HepG2 (cell line): ENCODE data around the gene KRT38. TPM values are rescaled to one million over a fixed set of nuclear protein-coding genes. Genes with fewer than 3 reads are reported as not detected.

Experiments
- AHR ChIP-seq: IDR thresholded peaks from 2 replicates; pipeline ENCODE4 v1.6.1; 2018; ENCODE audit warnings: missing genetic modification reagents, missing compliant biosample characterization
- ARHGAP35 ChIP-seq: sonication (generic); formaldehyde crosslinking; IDR thresholded peaks from 2 replicates; pipeline ENCODE4 v1.9.0; 2022; ENCODE audit warnings: mild to moderate bottlenecking, inconsistent platforms, moderate library complexity, missing genetic modification reagents, borderline replicate concordance
- DNMT3B ChIP-seq: conservative IDR thresholded peaks from 2 replicates; pipeline ENCODE4 v1.6.1; 2016; ENCODE audit warnings: missing biosample characterization, control low read depth
- FOSL1 ChIP-seq: sonication (generic); formaldehyde crosslinking; IDR thresholded peaks from 2 replicates; pipeline ENCODE4 v1.9.0; 2021; ENCODE audit warnings: missing genetic modification reagents, borderline replicate concordance
- FOSL2 ChIP-seq: sonication (generic); formaldehyde crosslinking; IDR thresholded peaks from 2 replicates; pipeline ENCODE4 v1.4.0; 2020; ENCODE audit warnings: missing genetic modification reagents
- GATAD2A ChIP-seq: IDR thresholded peaks from 2 replicates; pipeline ENCODE4 v1.6.1; 2016
- HHEX ChIP-seq: IDR thresholded peaks from 2 replicates; pipeline ENCODE4 v1.6.1; 2016; ENCODE audit warnings: control low read depth
- JUN ChIP-seq: sonication (generic); formaldehyde crosslinking; IDR thresholded peaks from 2 replicates; pipeline ENCODE4 v1.4.0; 2020; ENCODE audit warnings: mild to moderate bottlenecking, missing genetic modification reagents
- MED1 ChIP-seq: sonication (generic); formaldehyde crosslinking; IDR thresholded peaks from 2 replicates; pipeline ENCODE4 v1.4.0; 2020; ENCODE audit warnings: missing genetic modification reagents
- NCOA1 ChIP-seq: sonication (generic); formaldehyde crosslinking; IDR thresholded peaks from 2 replicates; pipeline ENCODE4 v1.9.0; 2021; ENCODE audit warnings: missing genetic modification reagents
- NCOA2 ChIP-seq: sonication (generic); formaldehyde crosslinking; IDR thresholded peaks from 2 replicates; pipeline ENCODE4 v1.8.0; 2022; ENCODE audit warnings: inconsistent platforms
- NCOA5 ChIP-seq: sonication (generic); formaldehyde crosslinking; IDR thresholded peaks from 2 replicates; pipeline ENCODE4 v1.4.0; 2020; ENCODE audit warnings: missing genetic modification reagents
- NFIC ChIP-seq: IDR thresholded peaks from 2 replicates; pipeline ENCODE4 v1.6.1; 2012; ENCODE audit warnings: mild to moderate bottlenecking, low read length, inconsistent platforms
- NR2F2 ChIP-seq: IDR thresholded peaks from 2 replicates; pipeline ENCODE4 v1.6.1; 2012; ENCODE audit warnings: low read depth, inconsistent platforms, borderline replicate concordance
- NR2F6 ChIP-seq, 2 experiments: IDR thresholded peaks; 2 replicates each; pipeline ENCODE4 v1.6.1; 2016; ENCODE audit warnings: antibody characterized with exemption in 1 of 2, mild to moderate bottlenecking in 1 of 2
- SAP130 ChIP-seq: IDR thresholded peaks from 2 replicates; pipeline ENCODE4 v1.6.1; 2016; ENCODE audit warnings: low read depth
- SOX13 ChIP-seq, 3 experiments: fragments of 450-650 bp in 1 of 3; sonication (generic) in 1 of 3; formaldehyde crosslinking in 1 of 3; IDR thresholded peaks in 2 of 3; conservative IDR thresholded peaks in 1 of 3; 2 replicates each; pipeline versions ENCODE4 v1.5.0 to v1.6.1; 2016 to 2020; ENCODE audit warnings: antibody characterized with exemption in 1 of 3, mild to moderate bottlenecking in 1 of 3, missing compliant biosample characterization in 1 of 3, missing genetic modification reagents in 1 of 3, moderate library complexity in 1 of 3
- SRF ChIP-seq: IDR thresholded peaks from 2 replicates; pipeline ENCODE4 v1.6.1; 2011; ENCODE audit warnings: mild to moderate bottlenecking, low read depth, low read length, moderate library complexity
- ZBTB21 ChIP-seq: sonication (generic); formaldehyde crosslinking; IDR thresholded peaks from 2 replicates; pipeline ENCODE4 v1.4.0; 2020; ENCODE audit warnings: missing genetic modification reagents
- ZC3H13 ChIP-seq: sonication (generic); formaldehyde crosslinking; IDR thresholded peaks from 2 replicates; pipeline ENCODE4 v1.8.1; 2023; ENCODE audit warnings: mild to moderate bottlenecking, missing genetic modification reagents, moderate library complexity
- ZMAT3 ChIP-seq: sonication (generic); formaldehyde crosslinking; conservative IDR thresholded peaks from 2 replicates; pipeline ENCODE4 v1.7.0; 2021; ENCODE audit warnings: missing genetic modification reagents
- ZNF333 ChIP-seq: sonication (generic); formaldehyde crosslinking; IDR thresholded peaks from 2 replicates; pipeline ENCODE4 v1.4.0; 2020; ENCODE audit warnings: mild to moderate bottlenecking, missing genetic modification reagents, borderline replicate concordance
- ZNF644 ChIP-seq: IDR thresholded peaks from 2 replicates; pipeline ENCODE4 v1.6.1; 2016; ENCODE audit warnings: low read depth
- polyA plus RNA-seq, 8 experiments: library from polyadenylated mRNA; depleted of rRNA in 3 of 8; stranded (reverse) in 7 of 8; unstranded in 1 of 8; fragments of >200 nt; fragmentation: Illumina TruSeq in 4 of 8; extraction: Trizol in 4 of 8; gene quantifications; 2 replicates each; pipeline versions ENCODE4 v1.2.1 to v1.2.3, GENCODE V29; 2011 to 2016; ENCODE audit warnings: low read depth in 4 of 8, missing spikeins in 1 of 8, mixed read lengths in 1 of 8; ENCODE audit not compliant: insufficient read depth in 1 of 8
- total RNA-seq, 5 experiments: library from RNA; depleted of rRNA; stranded (reverse); fragments of >200 nt; fragmentation: Illumina TruSeq; extraction: Trizol; gene quantifications; 2 replicates each; pipeline ENCODE4 v1.2.3, GENCODE V29; 2016; ENCODE audit warnings: low read depth in 1 of 5
- TF ChIP-seq, protein P1 (sequence below): sonication (generic); formaldehyde crosslinking; IDR thresholded peaks from 2 replicates; pipeline ENCODE4 v1.4.0; 2020; ENCODE audit warnings: missing genetic modification reagents
- TF ChIP-seq, protein P2 (sequence below): sonication (generic); formaldehyde crosslinking; IDR thresholded peaks from 2 replicates; pipeline ENCODE4 v1.4.0; 2020; ENCODE audit warnings: mild to moderate bottlenecking, missing genetic modification reagents
- TF ChIP-seq, protein P3 (sequence below): IDR thresholded peaks from 2 replicates; pipeline ENCODE4 v1.6.1; 2016; ENCODE audit warnings: mild to moderate bottlenecking
- TF ChIP-seq, protein P4 (sequence below), 2 experiments: fragments of 450-650 bp in 1 of 2; sonication (generic) in 1 of 2; formaldehyde crosslinking; IDR thresholded peaks; 2 replicates each; pipeline versions ENCODE4 v1.5.0 to v1.8.0; 2020 to 2022; ENCODE audit warnings: mild to moderate bottlenecking in 1 of 2, missing genetic modification reagents in 1 of 2

The KRT38 gene
- total and polyA plus RNA-seq, 2 of the 13 experiments (the other 11 are each of a cell fraction or from before 2014, with no cell fraction given) = not detected

DNA sequence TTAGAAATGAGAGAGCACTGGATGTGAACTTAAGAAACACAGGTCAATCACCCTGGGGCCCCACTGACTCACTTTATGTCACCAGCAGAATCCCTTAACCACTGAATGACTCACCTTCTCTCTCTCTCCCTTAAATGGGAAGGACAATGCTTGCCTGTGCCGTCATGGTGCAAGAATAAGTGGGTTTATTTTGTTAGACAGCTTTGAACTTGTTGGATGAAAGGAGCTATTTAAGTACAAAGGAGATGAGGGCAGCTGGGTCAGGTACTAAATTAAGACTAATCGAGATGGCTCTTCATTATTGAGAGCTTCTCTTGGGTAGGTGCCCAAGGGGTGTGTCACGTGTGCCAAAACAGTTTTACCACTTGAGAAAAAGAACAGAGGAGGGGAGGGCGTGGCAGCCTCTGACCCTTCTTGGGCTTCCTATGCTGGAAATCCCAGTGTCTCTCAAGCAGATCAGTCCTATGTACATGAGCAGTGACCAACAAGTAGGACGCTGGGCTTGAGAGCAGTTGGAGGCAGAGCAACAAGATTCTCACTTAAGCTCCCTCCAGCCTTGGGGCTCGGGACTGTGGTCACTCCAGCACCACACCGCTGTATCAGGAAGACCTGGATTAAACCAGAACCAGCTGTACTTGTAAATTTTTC lies 36.6 kb downstream of the KRT38 start (continued):
- TF ChIP-seq MED1 (CRISPR knock-in tag) = 0 out of 2 replicates have a peak, but pooled peaks have one; percentile 30
- TF ChIP-seq NCOA2 = peak; percentile 58; the same call in 1 of the 2 replicates
- TF ChIP-seq SAP130 (CRISPR knock-in tag) = peak; percentile 61
- TF ChIP-seq NCOA1 = no peak
- TF ChIP-seq HHEX (CRISPR knock-in tag) = peak; percentile 50; the same call in 1 of the 2 replicates
- TF ChIP-seq, protein P1, sequence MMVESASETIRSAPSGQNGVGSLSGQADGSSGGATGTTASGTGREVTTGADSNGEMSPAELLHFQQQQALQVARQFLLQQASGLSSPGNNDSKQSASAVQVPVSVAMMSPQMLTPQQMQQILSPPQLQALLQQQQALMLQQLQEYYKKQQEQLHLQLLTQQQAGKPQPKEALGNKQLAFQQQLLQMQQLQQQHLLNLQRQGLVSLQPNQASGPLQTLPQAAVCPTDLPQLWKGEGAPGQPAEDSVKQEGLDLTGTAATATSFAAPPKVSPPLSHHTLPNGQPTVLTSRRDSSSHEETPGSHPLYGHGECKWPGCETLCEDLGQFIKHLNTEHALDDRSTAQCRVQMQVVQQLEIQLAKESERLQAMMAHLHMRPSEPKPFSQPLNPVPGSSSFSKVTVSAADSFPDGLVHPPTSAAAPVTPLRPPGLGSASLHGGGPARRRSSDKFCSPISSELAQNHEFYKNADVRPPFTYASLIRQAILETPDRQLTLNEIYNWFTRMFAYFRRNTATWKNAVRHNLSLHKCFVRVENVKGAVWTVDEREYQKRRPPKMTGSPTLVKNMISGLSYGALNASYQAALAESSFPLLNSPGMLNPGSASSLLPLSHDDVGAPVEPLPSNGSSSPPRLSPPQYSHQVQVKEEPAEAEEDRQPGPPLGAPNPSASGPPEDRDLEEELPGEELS = 0 out of 2 replicates have a peak, but pooled peaks have one; percentile 16
- TF ChIP-seq ZC3H13 = no peak
- 0 out of 2 replicates have a peak, but pooled peaks have one; percentile 43 for TF ChIP-seq NFIC
- TF ChIP-seq, protein P2, sequence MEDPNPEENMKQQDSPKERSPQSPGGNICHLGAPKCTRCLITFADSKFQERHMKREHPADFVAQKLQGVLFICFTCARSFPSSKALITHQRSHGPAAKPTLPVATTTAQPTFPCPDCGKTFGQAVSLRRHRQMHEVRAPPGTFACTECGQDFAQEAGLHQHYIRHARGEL (CRISPR knock-in tag) = no peak
- peak; percentile 87 for TF ChIP-seq FOSL1 (CRISPR knock-in tag)
- no peak for TF ChIP-seq AHR
- peak; percentile 36; the same call in 1 of the 2 replicates for TF ChIP-seq GATAD2A (CRISPR knock-in tag)
- TF ChIP-seq NCOA5 (CRISPR knock-in tag) = no peak
- peak; percentile 68; the same call in 1 of the 2 replicates for TF ChIP-seq ZBTB21 (CRISPR knock-in tag)
- no peak for TF ChIP-seq ZNF333
- peak; percentile 56; the same call in 1 of the 2 replicates for TF ChIP-seq ZNF644
- TF ChIP-seq NR2F6 (IDR thresholded peaks at IDR 0.05) = peak; percentile 80
- peak; percentile 63; the same call in 1 of the 2 replicates for TF ChIP-seq NR2F6 (CRISPR knock-in tag; IDR thresholded peaks at IDR 0.05)
- TF ChIP-seq SRF = peak; percentile 88; the same call in 1 of the 2 replicates
- TF ChIP-seq ARHGAP35 (CRISPR knock-in tag) = no peak
- TF ChIP-seq FOSL2 (CRISPR knock-in tag) = peak; percentile 99
- TF ChIP-seq JUN (CRISPR knock-in tag) = peak; percentile 88
- TF ChIP-seq NR2F2 = peak; percentile 70
- TF ChIP-seq, protein P3, sequence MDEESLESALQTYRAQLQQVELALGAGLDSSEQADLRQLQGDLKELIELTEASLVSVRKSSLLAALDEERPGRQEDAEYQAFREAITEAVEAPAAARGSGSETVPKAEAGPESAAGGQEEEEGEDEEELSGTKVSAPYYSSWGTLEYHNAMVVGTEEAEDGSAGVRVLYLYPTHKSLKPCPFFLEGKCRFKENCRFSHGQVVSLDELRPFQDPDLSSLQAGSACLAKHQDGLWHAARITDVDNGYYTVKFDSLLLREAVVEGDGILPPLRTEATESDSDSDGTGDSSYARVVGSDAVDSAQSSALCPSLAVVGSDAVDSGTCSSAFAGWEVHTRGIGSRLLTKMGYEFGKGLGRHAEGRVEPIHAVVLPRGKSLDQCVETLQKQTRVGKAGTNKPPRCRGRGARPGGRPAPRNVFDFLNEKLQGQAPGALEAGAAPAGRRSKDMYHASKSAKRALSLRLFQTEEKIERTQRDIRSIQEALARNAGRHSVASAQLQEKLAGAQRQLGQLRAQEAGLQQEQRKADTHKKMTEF (CRISPR knock-in tag) = 0 out of 2 replicates have a peak, but pooled peaks have one; percentile 37
- TF ChIP-seq, protein P4, sequence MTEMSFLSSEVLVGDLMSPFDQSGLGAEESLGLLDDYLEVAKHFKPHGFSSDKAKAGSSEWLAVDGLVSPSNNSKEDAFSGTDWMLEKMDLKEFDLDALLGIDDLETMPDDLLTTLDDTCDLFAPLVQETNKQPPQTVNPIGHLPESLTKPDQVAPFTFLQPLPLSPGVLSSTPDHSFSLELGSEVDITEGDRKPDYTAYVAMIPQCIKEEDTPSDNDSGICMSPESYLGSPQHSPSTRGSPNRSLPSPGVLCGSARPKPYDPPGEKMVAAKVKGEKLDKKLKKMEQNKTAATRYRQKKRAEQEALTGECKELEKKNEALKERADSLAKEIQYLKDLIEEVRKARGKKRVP (CRISPR knock-in tag; IDR thresholded peaks at IDR 0.05) = peak in 1 of 2 experiments; percentile 77; a peak in 2 of 4 replicates
- no peak for TF ChIP-seq ZMAT3 (CRISPR knock-in tag)
- peak; percentile 86; the same call in 1 of the 2 replicates for TF ChIP-seq DNMT3B (CRISPR knock-in tag)
- peak; percentile 88 for TF ChIP-seq SOX13 (IDR thresholded peaks at IDR 0.05)
- peak in 1 of 2 experiments; percentile 91; a peak in 2 of 4 replicates for TF ChIP-seq SOX13 (CRISPR knock-in tag; conservative IDR thresholded peaks at IDR 0.05 in 1 of 2, IDR thresholded peaks at IDR 0.05 in 1 of 2)
